HTERT RPE-1 (cell line): ENCODE data around the gene PSMC3IP.
"Not testable (repeated sequence)": the region's sequence is repeated elsewhere in the genome, so short reads cannot be mapped to it uniquely, and the experiment has no call there.

Source experiments
- in situ Hi-C: fragments of 300-500 bp; cut with MboI; formaldehyde crosslinking; loops from 4 replicates; pipeline ENCODE4 v1.14.3; 2020; ENCODE audit warnings: low sequenced_read_pairs

Gene PSMC3IP, protein sequence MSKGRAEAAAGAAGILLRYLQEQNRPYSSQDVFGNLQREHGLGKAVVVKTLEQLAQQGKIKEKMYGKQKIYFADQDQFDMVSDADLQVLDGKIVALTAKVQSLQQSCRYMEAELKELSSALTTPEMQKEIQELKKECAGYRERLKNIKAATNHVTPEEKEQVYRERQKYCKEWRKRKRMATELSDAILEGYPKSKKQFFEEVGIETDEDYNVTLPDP

DNA sequence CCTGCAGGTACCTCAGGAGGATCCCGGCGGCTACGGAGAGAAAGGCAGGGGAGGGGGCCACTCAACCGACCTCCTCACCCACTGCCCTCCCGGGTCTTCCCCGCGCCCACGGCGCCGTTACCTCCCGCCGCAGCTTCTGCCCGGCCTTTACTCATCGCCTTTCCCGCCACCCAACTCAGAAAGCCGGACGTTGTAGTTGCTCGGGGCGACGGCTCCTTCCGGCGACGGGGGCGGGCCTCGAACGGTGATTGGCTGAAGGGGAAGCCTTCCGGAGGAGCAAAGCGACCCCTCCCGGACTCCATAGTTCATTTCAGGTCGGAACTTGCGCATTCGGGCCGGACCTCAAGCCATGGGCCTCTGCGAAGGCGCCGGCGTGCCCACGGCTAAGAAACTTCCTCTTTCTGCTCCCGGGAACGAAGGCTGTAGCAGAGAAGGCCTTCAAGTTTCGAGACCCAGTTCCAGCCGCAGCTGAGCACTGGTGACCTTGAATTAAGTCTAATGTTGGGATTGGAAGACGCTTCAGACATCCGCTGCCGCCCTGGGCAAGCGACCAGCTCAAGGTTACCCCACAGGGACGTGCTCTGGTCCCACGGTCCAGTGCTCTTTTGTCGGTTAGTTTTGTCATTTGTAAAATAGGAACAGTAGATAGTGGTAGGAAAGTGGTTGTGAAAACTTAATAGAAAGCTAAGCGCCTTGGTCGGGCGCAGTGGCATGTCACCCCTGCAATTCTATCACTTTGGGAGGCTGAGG is at the start of gene PSMC3IP:
TSS of gene PSMC3IP (minus strand) at position 198 of the 750 bp plus-strand sequence. CDS start at position 155, 43 bp downstream.
- in situ Hi-C loops, result no loop called here

DNA sequence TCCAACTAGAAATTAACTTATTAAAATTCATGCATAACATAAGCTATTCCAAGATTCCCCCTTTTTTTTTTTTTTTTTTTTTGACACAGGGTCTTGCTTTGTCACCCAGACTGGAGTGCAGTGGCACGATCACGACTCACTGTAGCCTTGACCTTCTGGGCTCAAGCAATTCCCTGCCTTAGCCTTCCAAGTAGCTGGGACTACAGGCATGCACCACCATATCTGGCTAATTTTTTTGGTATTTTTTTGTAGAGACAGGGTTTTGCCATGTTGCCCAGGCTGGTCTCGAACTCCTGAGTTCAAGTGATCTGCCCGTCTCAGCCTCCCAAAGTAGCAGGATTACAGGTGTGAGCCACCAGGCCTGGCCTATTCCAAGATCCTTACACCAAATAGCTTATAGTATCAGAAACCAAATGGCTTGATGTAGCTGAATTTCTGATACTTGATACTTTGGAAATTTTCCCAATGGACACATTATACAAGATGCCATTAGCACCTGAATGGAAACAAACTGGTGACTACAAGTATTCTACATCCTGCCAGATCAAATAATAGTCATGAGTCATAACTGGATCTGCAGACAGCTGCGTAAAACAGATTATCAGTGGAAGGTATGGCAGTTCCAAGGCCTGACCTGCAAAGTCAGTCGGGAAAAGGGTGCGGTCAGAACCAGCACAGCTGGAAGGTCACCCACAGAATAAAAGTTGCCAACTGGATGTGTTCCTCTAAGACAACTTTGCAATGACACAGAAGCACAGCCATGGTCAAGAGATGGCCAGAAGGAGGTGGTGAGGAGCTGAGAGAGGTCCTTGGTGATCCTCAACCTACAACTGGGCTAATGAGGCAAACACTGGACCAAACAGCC is 46.4 kb upstream of the PSMC3IP start:
- in situ Hi-C loops, result no loop called here

DNA sequence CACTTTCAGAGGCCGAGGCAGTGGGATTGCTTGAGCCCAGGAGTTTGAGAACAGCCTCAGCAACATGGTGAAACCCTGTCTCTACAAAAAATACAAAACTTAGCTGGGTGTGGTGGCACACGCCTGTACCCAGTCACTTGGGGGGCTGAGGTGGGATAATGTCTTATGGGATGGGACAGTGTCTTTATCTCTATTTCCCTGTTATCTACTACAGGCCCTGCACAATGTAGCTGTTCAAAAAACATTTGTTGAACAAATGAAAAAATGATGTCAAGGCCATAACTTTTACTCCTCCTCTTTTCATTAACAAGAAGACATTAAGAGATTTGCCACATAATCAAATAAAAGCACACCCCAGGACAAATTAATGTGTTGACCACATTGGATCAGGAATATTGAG is 45.7 kb upstream of the PSMC3IP start:
- in situ Hi-C loops, result no loop called here

DNA sequence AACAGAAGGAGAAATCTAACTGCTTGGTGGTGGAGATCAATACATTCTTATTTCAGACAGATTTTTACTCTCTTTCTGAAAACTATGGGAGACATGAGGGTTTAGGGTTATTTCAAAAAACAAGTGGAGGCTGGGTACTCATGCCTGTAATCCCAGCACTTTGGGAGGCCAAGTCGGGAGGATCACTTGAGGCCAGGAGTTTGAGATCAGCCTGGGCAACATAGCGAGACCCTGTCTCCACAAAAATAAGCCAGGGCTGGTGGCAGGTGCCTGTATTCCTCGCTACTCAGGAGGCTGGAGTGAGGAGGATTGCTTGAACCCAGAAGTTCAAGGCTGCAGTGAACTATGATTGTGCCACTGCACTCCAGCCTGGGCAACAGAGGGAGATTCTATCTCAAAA is 44.5 kb upstream of the PSMC3IP start:
- in situ Hi-C loops, result not testable (repeated sequence)

DNA sequence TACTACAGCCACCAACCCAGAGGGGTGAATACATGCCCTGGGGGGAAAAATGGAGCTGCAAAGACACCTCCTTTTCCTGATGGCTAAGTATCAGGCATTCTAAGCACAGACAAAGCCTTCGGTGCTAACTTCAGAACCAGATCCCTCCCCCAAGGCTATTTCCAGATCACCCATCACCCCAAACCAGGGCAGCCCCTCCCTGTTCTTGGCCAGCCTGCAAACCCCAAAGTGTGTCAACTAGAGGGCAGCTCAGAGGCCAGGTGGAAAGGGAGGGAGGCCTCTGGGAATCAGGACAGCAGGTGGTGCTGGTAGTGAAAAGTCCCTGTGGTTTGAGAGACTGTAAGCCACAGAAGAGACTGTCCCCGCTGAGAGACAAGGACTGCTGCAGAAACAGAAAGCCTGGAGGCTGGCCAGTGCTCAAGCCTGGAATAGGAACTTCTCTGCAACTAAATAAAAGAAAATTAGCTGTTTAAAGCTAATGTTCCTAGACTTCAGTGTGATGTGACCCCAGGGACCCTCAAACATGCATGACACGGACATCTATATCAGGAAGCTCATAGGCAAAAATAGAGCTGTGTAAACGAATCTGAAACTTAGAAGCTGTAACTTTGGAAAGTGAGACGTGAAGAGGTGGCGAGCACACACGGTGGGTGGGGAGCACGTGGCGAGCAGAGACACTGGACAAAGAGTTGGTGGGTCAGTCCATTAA is 41.1 kb upstream of the PSMC3IP start:
- in situ Hi-C loops, result no loop called here

DNA sequence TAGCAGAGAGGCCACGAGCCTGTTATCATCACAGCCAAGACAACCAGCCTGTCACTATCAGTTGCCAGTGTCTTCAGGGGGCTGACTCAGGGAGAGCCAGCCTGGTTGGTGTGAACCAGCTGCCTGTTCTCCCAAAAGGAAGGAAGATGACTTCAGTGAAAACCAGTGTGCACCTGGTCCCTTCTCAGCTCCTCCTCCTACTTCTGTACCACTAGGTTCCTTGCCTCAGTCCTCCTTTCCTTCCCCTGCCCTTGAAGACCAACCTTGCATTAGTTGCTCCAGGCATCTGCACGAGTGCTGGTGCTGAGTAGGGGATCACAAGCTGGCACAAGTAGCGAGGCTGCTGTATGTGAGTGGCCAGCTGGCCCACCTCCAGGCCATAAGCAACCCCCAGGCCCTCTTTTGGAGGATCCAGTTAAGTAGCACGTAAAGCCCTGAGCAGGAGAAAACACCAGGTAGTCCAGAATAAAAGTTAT is 40.5 kb upstream of the PSMC3IP start:
- in situ Hi-C loops, result no loop called here

DNA sequence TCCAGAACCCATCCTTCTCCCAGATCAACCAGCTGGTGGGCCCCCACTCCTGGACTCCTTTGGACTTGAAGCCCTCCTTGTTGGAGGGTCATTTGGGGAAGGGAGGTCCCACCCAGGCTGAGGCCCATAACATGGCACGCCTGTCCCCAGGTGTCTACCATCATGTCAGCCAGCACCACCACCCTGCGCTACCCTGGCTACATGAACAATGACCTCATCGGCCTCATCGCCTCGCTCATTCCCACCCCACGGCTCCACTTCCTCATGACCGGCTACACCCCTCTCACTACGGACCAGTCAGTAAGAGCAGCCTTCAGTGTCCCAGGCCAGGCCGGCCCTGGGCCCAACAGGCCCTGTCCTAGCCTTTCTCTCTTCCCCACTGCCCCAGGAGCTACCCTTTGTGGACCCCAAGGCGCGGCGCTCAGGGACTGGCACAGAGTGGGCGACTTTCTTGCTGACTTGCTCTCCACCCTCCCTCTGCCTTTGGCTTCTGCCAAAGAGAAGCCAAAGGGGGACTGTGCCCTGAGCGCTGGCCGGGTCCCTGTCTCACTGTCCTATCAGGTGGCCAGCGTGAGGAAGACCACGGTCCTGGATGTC is 36.3 kb upstream of the PSMC3IP start:
- in situ Hi-C loops, result no loop called here

DNA sequence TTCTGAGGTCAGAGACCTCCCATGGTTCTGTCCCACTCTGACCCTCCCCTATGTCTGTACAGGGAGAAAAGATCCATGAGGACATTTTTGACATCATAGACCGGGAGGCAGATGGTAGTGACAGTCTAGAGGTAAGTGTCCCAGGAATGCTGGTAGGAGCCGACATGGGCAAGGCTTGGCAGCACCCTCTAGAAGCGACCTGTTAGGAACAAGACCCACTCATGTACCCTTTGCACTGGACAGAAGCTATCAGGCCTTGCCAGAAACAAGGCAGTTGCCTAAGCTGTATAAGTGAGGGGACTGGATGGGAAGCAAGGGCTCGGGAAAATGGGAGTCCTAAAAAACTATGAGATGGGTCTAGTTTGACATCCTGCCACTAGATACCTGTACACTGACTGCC is 34.5 kb upstream of the PSMC3IP start:
- in situ Hi-C loops, result no loop called here

DNA sequence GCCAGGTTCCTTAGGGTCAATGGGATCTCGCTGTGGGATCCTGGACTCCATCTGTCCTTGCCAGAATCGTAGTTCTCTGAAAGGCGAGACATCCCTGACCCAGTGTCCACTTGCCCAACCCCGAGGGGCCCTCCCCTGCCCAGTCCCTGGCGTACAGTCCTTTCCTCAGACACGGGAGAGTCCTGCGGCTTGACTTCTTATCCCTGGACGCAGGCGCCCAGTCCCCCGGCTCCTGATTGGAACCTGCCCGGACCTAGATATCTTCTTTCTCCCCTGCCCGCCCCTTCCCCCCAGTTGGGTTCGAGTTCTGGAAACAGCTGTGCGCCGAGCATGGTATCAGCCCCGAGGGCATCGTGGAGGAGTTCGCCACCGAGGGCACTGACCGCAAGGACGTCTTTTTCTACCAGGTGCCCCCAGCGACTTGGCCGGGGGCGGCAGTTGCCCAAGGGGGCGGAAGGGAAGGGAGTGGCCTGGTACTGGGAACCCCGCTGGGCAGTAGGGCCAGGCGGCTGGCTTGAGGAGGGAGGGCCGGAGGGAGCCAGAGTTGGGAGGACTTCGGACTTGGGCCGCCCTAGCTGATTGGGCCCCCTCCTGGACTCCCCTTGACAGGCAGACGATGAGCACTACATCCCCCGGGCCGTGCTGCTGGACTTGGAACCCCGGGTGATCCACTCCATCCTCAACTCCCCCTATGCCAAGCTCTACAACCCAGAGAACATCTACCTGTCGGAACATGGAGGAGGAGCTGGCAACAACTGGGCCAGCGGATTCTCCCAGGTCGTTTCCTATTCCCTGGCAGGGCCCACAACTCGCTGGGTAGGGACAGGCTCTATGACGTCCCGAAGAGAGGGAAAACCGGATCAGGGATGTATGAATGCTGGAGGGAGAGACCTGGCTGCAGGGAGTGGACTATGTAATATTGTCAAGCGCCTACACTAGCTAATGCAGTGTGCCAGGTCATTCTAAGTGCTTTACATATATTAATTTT is 32.6 kb upstream of the PSMC3IP start:
- in situ Hi-C loops, result not testable (repeated sequence)

DNA sequence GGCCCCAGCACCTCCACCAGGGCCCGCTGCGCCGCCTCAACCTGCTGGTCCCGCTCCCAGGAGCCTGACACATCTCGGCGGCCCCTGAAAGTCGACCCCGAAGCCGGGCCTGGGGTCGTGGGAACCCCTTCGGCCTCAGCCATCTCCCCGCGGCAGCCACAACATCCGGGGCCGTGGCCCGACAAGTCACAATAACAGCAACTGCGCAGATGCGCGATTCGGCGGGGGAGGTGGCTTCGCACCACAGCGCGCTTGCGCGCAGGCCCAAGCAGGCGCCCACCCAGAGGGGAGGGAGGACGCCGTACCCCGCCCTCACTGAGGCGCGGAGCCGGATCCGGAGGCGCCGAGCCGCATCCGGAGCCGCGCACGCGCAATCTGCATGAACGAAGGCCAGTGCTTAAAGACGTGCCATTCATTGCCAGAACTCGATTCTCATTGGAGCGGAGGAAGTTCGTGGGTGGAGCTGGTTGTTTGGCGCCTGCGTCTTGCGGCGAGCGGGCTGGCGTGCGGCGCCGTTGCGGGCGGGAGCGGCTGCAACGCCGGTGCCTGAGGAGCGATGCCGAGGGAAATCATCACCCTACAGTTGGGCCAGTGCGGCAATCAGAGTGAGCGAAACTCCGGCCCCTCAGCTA is 31.8 kb upstream of the PSMC3IP start, which contains the start of the genes RETREG3 and TUBG1:
TSS of gene RETREG3 (minus strand) at position 193 of the 632 bp plus-strand sequence. CDS start at position 143, 50 bp downstream.
TSS of gene TUBG1 (plus strand) at position 502 of the 632 bp plus-strand sequence. CDS start at position 557, 55 bp downstream.
- in situ Hi-C loops, result no loop called here

DNA sequence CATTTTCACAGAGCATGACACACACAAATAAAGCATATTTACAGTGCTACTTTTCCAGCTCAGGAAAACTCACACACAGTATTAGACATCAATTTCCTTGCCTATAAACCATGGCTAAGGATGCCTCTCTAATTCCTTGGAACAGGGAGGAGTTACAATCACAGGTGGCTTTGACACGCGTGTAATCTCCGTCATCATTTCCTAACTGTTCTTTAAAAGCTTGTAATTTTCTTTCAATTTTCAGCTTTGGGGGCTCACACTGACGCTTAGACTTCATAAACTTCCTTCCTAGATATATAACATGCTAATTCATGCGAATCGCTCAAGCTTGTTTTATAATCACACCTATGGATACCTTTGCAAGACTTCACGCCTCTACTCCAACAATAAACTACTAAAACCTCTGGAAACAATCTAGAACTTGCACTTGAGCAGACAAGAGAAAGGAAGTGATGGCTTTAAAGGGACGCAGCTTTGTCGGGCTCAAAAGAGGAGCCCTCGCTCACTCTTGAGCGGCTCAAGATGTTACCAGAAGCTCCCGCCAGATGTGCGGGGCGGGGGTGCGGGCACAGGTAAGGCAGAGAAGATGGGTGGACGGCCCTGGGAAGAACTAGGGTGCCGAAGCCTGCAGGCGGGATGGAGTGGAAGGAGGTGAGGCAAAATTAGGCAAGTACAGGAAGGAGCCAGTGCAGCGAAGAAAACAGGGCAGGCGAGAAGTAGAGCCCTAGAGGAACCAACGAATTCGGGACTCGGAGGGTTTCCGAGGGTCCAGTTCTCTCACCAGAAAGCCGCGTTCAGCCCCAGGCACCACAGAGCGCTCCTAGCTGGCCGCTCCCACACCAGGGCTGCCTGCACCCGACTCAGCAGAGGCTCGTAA is 31.0 kb upstream of the PSMC3IP start:
- in situ Hi-C loops, result no loop called here

DNA sequence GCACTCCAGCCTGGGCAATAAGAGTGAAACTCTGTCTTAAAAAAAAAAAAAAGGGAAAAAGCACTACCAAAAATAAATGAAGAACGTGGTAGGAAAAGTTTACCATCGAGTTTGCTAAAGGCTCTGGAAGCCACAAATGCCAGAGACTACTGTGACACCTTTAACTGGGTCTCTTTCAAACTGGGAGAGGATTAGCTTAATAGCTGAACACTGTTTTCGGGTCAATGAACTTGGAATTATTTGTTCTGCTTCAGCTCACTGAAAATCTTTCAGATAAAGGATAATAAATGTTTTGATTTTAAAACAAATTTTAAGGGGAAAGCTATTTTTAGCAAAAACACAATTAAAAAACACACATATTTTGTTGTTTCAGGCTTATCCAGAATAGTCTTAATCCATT is 30.2 kb upstream of the PSMC3IP start:
- in situ Hi-C loops, result no loop called here

DNA sequence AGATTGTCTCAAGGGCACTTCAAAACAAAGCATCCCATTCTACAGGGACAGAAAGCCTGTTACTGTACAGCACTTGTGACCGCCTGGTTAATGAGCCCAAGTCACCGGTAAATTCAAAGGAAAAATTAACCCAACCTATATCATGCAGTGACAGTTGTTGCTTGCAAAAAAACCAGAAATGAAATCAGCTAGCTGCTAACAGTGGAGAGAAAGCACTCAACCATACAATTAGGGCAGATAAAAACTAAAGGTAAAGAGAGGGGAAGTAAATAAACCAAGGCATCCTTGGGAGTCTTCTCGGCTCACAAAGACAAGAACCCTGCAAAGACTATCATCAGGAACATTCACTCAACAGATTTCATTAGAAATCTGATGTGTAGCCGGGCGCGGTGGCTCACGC is 25.8 kb upstream of the PSMC3IP start:
- in situ Hi-C loops, result no loop called here

DNA sequence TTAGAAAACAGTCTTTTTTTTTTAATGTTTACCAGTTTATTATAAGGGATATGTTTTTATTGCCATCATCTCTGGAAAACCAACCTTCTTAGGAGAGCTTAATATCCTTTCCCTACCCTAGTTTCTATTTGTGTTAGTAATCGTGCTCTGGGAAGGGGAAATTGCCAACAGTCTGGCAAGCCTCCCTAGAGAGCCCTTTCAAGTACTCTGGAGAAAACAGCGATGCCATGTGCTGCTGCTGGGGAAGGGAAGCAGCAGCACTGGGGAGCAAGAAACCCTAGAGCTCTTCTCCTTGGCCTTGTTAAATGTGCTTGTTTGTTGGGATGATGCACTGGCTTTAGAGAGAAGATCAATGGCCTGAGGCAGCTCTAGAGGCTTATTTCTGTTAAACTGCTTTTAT is 21.4 kb upstream of the PSMC3IP start:
- in situ Hi-C loops, result no loop called here

DNA sequence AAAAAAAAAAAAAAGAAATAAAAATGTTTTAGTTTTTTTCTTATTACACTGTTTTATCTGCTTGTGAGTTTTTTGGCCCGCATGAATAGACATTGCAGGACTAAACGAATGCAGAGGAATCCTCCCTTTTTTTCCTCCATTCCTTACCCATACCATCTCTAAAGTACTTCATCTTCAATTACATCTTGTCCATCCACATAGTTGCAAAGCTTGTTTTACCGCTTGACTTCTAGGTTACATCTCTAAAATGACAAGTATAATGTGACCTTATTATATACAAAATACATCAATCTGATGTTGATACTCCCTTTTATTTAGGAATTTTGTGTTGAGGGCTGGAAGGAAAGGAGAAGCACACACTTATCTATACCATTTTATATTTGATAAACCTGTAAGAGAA is 18.9 kb upstream of the PSMC3IP start:
- in situ Hi-C loops, result no loop called here

DNA sequence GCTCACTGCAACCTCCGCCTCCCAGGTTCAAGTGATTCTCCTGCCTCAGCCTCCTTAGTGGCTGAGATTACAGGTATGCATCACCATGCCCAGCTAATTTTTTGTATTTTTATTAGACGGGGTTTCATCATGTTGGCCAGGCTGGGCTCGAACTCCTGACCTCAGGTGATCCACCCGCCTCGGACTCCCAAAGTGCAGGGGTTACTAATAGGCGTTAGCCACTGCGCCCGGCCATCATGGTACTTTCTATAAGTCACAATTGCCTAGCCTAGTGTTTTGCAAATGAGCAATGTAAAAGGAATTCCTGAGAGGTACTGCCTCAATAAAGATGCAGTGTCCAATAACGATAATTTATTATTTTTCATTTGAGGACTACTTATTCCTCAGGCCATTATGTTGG is 13.9 kb upstream of the PSMC3IP start:
- in situ Hi-C loops, result no loop called here

DNA sequence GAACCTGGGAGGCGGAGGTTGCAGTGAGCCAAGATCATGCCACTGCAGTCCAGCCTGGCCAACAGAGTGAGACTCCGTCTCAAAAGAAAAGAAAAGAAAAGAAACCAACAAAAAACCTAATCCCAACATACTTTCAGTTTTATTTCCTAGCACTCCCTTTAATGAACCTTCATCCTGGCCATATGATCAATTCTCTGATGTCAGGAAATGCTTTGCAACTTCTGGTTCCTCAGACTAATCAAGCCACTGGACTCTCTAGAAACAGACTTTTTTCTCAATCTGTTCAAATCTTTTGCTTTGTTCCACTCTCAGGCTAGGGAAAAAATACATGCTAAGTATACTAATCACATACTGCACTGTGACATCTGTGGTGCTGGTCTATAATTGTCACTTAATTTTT is 13.4 kb upstream of the PSMC3IP start:
- in situ Hi-C loops, result no loop called here
